HUDEP-2 (cell line): ENCODE data around the gene ACTMAP.

ENCODE experiments used
- DNase-seq, 76 experiments: peaks; one replicate each; lab custom pipeline; 2025; ENCODE audit not compliant: unreplicated experiment in 76 of 76; lab: John Stamatoyannopoulos, UW

ACTMAP gene

DNA sequence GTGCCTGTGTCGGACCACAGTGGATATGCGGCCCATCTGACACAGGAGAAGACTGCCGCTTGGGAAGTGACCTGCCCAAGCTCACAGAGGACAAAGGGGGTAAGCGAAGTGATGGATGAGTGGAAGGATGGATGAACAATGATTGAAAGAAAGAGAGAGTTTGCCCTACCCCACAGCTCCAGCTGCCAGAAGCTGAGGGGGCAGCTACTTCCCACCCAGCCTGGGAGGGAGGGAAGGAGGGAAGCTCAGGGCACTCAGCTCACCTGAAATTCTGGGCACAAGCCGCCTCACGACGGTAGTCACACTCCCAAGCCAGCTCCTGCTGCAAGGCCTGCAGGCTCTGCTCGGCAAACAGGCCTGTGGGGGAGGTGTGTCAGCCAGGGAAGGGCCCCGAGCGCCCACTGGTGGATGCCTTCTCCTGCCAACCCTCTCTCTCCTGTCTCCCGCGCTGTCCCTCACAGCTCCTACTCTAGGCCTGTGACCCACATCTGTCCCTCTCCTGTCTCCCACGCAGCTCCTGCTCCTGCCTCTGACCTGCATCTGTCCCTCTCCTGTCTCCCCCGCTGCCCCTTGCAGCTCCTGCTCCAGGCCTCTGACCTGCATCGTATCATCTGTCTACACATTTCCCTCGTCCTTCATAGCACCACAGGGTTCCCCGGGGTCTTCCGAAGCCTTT is 47.8 kb downstream of the ACTMAP start:
- DNase-seq: peak in 70 of 76 experiments; percentile 11 to 88 (median 66)

DNA sequence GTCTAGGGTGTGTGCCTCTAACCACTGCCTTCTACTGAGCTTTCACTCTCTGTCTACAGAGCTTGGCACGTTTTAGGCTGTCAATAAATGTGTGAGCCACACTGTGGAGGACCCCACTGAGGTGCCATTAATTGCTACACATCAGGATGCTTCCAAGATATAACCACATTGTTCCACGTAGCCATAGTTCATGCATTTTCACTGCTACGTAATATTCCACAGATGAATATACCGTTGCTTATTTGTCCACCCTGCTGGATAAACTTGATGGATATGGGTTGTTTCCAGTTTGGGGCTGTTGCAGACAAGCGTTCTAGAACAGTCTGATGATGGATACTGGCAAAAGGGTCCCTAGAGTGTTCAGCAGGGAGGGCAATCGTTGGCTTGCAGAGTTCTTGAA is 48.5 kb downstream of the ACTMAP start:
- no peak for DNase-seq

DNA sequence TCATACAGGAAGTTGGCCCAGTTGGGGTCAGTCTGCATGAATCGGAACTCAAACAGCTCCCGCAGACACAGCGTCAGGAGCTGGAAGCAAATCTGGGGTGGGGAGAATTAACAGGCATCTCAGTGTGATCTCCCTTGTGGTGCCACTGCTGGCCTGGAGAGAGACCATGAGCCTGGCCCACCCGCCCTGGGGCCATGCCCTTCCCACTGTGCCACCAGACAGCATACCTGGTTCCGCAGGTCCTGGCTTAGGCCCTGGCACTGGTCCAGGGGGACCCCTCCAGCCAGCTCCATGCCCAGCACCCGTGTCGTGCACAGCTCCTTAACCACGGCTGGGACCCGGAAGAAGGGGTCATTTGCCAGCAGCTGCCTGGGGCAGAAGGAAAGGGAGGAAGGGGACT is 50.2 kb downstream of the ACTMAP start:
- DNase-seq: no peak

DNA sequence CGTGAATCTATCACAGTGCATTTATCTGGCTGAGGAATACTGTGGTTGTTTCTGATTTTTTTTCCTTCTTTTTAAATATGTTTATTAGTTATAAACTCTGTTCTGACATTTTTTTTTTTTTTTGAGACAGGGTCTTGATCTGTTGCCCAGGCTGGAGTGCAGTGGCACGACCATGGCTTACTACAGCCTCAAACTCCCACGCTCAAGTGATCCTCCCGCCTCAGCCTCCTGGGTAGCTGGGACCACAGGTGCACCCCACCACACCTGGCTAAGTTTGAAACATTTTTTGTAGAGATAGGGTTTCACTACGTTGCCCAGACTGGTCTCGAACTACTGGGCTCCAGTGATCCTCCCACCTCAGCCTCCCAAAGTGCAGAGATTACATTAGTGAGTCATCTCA is 53.3 kb downstream of the ACTMAP start:
- no peak for DNase-seq

DNA sequence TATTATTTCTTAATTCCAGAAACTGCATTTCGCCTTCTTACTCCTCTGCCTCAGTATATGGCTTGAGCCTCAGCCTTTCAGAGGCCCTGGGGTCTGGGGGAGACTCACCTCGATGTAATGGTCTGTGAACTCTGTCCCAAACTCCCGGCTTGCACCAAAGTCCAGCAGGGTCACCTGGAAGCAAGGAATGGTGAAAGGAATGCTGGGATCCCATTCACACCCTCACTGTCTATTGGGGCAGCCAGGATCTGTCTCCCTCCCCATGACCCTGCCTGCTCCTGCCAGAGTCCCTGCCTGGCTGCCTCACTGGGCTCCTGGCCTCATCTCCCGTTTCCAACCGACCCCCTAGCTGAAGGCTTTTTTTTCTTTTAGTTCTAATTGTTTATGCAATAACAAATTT is 54.4 kb downstream of the ACTMAP start:
- DNase-seq: no peak

DNA sequence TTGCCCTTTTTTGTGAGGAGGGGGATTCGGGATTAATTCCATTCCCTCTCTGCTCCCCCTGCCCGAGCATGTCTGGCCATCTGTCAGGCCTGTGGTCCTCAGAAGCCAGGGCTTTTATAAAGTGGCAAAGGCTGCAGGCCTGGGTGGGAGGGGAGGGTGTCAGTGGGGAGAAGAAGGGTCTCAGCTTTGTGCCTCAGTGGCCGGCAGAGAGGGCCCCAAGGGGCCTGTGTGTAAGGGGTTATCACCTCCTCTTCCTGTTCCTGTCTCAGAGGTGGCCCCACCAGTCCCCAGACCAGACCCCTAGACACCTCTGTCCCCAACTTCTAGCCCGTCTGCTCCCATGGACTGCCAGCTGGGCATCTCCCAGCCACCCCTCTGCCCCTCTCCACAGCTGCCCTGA is 56.4 kb downstream of the ACTMAP start:
- DNase-seq: no peak

DNA sequence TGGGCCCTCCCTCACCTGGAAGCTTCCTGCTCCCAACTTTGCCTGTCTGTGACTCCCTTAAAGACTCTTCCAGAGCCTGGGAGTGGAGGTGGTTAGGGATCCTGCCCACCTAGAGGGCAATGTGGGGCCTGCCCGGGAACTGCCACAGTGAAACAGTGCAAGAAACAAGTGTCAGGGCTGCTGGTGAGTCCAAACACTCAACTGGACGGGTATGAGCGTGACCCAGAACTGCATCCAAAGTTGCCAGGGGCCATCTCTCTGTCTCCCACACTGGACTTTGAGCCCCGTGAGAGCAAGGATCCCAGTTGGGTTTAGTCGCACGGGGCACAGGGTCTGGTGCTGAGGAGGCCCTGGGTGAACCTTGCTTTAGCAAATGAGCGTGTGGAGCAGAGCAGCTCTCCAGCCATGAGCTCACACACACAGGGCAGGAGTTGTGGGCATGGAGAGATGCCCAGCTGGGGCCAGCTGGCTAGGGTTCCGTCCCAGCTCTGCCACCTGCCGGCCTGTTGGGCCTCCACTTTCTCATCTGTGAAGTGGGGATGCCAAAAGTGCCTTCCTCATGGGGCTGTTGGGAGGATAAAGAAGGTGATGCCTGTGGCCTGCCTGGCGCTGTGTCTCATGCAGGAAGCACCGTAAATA is 57.0 kb downstream of the ACTMAP start:
- DNase-seq: peak in 3 of 76 experiments; percentile 7 to 16 (median 11)

DNA sequence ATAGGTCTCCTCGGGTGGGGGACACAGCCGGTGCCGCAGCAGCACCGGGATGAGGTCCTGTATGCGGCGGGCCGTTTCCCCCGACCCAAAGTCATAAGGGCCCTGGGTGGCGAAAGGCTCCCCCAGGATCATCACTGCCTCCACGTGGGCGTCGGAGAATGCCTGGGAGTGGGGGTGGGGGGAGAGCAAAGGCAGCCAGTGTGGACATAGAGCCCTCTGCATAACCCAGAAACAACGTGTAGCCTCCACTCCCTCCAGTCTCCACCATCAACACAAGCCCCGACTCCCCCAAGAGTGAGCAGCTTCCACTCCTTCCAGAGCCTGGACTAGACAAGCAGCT is 58.1 kb downstream of the ACTMAP start:
- peak in 1 of 76 experiments; percentile 30 for DNase-seq

DNA sequence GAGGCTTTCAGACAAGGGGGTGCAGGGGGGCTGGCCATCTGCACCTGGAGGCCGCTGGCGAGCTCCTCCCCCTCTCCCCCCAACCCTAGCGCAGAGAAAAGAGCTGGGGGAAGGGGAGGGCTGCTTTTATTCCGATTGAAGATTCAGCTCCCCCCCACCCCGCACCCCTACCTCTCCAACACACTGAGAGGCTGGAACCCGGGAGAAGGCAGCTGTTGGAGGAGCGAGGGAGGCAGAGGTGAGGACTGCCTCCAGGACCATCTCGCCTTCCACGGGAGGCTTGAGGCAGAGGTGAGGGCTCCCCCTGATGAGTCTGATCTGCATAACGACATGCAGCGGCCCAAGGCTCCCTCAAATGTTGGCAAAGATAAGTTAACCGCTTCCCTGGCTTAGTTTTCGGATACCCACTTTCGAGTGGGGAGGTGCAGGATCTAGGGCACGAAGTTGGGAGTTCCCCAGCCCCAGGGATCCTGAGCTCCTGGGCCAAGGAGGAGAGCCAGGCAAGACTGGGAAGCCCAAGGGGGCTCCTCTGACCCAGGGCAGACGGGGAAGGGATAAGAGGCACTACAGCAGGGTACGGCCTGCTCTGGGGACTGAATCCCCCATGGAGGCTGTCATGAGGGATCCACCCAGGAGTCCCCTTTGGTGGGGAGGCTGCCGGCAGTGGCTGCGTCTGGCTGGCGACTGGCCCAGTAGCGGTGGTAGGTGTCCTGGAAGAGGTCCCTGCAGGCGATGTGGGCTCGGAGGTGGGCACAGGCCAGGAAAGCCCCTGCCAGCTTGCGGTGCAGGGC is 58.7 kb downstream of the ACTMAP start:
- peak in 52 of 76 experiments; percentile 14 to 83 (median 59) for DNase-seq
